ENCODE measurements around the gene BSPRY.

DNA sequence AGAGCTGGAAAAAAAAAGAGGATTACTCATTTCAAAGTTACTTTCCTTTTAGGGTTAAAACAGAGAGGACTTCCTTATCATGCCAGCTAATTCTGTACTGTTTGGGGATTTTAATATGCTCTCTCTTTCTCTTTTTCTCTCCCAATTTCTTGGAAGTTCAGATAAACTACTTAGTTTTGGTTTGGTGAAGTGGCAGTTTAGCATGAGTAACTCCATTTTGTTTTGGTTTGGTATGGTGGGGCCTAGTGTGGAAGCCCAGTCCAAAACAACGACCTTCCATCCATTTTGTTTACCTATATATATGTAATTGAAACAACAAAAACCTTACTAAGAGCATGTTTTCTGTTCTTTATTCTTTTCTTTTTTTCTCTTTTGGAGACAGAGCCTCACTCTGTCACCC, 3.7 kb upstream of the BSPRY start:
- TF ChIP-seq, protein P1, sequence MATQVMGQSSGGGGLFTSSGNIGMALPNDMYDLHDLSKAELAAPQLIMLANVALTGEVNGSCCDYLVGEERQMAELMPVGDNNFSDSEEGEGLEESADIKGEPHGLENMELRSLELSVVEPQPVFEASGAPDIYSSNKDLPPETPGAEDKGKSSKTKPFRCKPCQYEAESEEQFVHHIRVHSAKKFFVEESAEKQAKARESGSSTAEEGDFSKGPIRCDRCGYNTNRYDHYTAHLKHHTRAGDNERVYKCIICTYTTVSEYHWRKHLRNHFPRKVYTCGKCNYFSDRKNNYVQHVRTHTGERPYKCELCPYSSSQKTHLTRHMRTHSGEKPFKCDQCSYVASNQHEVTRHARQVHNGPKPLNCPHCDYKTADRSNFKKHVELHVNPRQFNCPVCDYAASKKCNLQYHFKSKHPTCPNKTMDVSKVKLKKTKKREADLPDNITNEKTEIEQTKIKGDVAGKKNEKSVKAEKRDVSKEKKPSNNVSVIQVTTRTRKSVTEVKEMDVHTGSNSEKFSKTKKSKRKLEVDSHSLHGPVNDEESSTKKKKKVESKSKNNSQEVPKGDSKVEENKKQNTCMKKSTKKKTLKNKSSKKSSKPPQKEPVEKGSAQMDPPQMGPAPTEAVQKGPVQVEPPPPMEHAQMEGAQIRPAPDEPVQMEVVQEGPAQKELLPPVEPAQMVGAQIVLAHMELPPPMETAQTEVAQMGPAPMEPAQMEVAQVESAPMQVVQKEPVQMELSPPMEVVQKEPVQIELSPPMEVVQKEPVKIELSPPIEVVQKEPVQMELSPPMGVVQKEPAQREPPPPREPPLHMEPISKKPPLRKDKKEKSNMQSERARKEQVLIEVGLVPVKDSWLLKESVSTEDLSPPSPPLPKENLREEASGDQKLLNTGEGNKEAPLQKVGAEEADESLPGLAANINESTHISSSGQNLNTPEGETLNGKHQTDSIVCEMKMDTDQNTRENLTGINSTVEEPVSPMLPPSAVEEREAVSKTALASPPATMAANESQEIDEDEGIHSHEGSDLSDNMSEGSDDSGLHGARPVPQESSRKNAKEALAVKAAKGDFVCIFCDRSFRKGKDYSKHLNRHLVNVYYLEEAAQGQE (IDR thresholded peaks at IDR 0.05; ENCODE audit: insufficient replicate concordance, low read depth), result no peak
- TF ChIP-seq POLR2AphosphoS5 (IDR thresholded peaks at IDR 0.05; ENCODE audit: low read depth) (no peak), GABPA (IDR thresholded peaks at IDR 0.05; ENCODE audit: low read depth) (no peak), SPI1 (IDR thresholded peaks at IDR 0.05; ENCODE audit: borderline replicate concordance, low read depth) (no peak)
- TF ChIP-seq, protein P2, sequence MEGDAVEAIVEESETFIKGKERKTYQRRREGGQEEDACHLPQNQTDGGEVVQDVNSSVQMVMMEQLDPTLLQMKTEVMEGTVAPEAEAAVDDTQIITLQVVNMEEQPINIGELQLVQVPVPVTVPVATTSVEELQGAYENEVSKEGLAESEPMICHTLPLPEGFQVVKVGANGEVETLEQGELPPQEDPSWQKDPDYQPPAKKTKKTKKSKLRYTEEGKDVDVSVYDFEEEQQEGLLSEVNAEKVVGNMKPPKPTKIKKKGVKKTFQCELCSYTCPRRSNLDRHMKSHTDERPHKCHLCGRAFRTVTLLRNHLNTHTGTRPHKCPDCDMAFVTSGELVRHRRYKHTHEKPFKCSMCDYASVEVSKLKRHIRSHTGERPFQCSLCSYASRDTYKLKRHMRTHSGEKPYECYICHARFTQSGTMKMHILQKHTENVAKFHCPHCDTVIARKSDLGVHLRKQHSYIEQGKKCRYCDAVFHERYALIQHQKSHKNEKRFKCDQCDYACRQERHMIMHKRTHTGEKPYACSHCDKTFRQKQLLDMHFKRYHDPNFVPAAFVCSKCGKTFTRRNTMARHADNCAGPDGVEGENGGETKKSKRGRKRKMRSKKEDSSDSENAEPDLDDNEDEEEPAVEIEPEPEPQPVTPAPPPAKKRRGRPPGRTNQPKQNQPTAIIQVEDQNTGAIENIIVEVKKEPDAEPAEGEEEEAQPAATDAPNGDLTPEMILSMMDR (IDR thresholded peaks at IDR 0.05; ENCODE audit: insufficient read depth, low read length), result no peak

Data from HL-60 (cell line).